HepG2 (cell line): Measurements from ENCODE around the gene DUSP8. TPM values are rescaled to one million over a fixed set of nuclear protein-coding genes. Genes with fewer than 3 reads are reported as not detected.

ENCODE experiments used
- DNMT1 ChIP-seq: sonication (generic); formaldehyde crosslinking; IDR thresholded peaks from 2 replicates; pipeline ENCODE4 v1.5.1; 2020; ENCODE audit warnings: mild to moderate bottlenecking, missing genetic modification reagents
- JUN ChIP-seq: sonication (generic); formaldehyde crosslinking; IDR thresholded peaks from 2 replicates; pipeline ENCODE4 v1.4.0; 2020; ENCODE audit warnings: mild to moderate bottlenecking, missing genetic modification reagents
- MAZ ChIP-seq, 2 experiments: sonication (generic) in 1 of 2; formaldehyde crosslinking in 1 of 2; IDR thresholded peaks; 2 replicates each; pipeline versions ENCODE4 v1.5.0 to v1.6.1; 2012 to 2020; ENCODE audit warnings: low read depth in 2 of 2, mild to moderate bottlenecking in 2 of 2, borderline replicate concordance in 1 of 2, improper control_type of control experiment in 1 of 2, low read length in 1 of 2, missing genetic modification reagents in 1 of 2, moderate library complexity in 1 of 2
- PAXIP1 ChIP-seq: sonication (generic); formaldehyde crosslinking; conservative IDR thresholded peaks from 2 replicates; pipeline ENCODE4 v1.4.0; 2020; ENCODE audit warnings: mild to moderate bottlenecking, missing genetic modification reagents, moderate library complexity
- PTBP1 ChIP-seq: fragments of 200-400 bp; formaldehyde crosslinking; IDR thresholded peaks from 2 replicates; pipeline ENCODE4 v1.6.1; 2018; ENCODE audit warnings: low read length, low read depth; ENCODE audit not compliant: poor library complexity, severe bottlenecking
- RBFOX2 ChIP-seq: fragments of 200-400 bp; formaldehyde crosslinking; IDR thresholded peaks from 2 replicates; pipeline ENCODE4 v1.6.1; 2017; ENCODE audit warnings: low read depth, mild to moderate bottlenecking, low read length
- SMYD3 ChIP-seq: sonication (generic); formaldehyde crosslinking; IDR thresholded peaks from 2 replicates; pipeline ENCODE4 v1.8.1; 2023; ENCODE audit warnings: mild to moderate bottlenecking, missing genetic modification reagents
- UBTF ChIP-seq: sonication (generic); formaldehyde crosslinking; IDR thresholded peaks from 2 replicates; pipeline ENCODE4 v1.4.0; 2020; ENCODE audit warnings: mild to moderate bottlenecking, missing genetic modification reagents
- ZFP36 ChIP-seq: fragments of 150-350 bp; IDR thresholded peaks from 2 replicates; pipeline ENCODE4 v1.6.1; 2018; ENCODE audit warnings: borderline replicate concordance, low read length, low read depth; ENCODE audit not compliant: partially characterized antibody
- ZFX ChIP-seq: sonication (generic); formaldehyde crosslinking; IDR thresholded peaks from 2 replicates; pipeline ENCODE4 v1.4.0; 2020; ENCODE audit warnings: mild to moderate bottlenecking, low read depth, missing genetic modification reagents, moderate library complexity
- ZNF281 ChIP-seq: sonication (generic); formaldehyde crosslinking; IDR thresholded peaks from 2 replicates; pipeline ENCODE4 v1.4.0; 2020; ENCODE audit warnings: missing genetic modification reagents, borderline replicate concordance
- ZNF333 ChIP-seq: sonication (generic); formaldehyde crosslinking; IDR thresholded peaks from 2 replicates; pipeline ENCODE4 v1.4.0; 2020; ENCODE audit warnings: mild to moderate bottlenecking, missing genetic modification reagents, borderline replicate concordance
- ZNF468 ChIP-seq: sonication (generic); formaldehyde crosslinking; IDR thresholded peaks from 2 replicates; pipeline ENCODE4 v1.8.0; 2022; ENCODE audit warnings: mild to moderate bottlenecking, moderate library complexity, missing genetic modification reagents
- ZNF616 ChIP-seq: sonication (generic); formaldehyde crosslinking; IDR thresholded peaks from 2 replicates; pipeline ENCODE4 v1.5.0; 2020; ENCODE audit warnings: low read depth, mild to moderate bottlenecking, missing genetic modification reagents
- ZNF777 ChIP-seq: sonication (generic); formaldehyde crosslinking; IDR thresholded peaks from 2 replicates; pipeline ENCODE4 v1.4.0; 2020; ENCODE audit warnings: missing genetic modification reagents
- polyA plus RNA-seq, 8 experiments: library from polyadenylated mRNA; depleted of rRNA in 3 of 8; stranded (reverse) in 7 of 8; unstranded in 1 of 8; fragments of >200 nt; fragmentation: Illumina TruSeq in 4 of 8; extraction: Trizol in 4 of 8; gene quantifications; 2 replicates each; pipeline versions ENCODE4 v1.2.1 to v1.2.3, GENCODE V29; 2011 to 2016; ENCODE audit warnings: low read depth in 4 of 8, missing spikeins in 1 of 8, mixed read lengths in 1 of 8; ENCODE audit not compliant: insufficient read depth in 1 of 8
- total RNA-seq, 5 experiments: library from RNA; depleted of rRNA; stranded (reverse); fragments of >200 nt; fragmentation: Illumina TruSeq; extraction: Trizol; gene quantifications; 2 replicates each; pipeline ENCODE4 v1.2.3, GENCODE V29; 2016; ENCODE audit warnings: low read depth in 1 of 5
- TF ChIP-seq, protein P1 (sequence below): sonication (generic); formaldehyde crosslinking; IDR thresholded peaks from 2 replicates; pipeline ENCODE4 v1.9.0; 2022; ENCODE audit warnings: missing genetic modification reagents, mild to moderate bottlenecking, borderline replicate concordance

The DUSP8 gene
- total and polyA plus RNA-seq, 2 of the 13 experiments (the other 11 are each of a cell fraction or from before 2014, with no cell fraction given) = 1.8 to 8.0 TPM

GRCh38 chr11:1572197-1573076 is at the start of gene DUSP8 (continued):
- TF ChIP-seq ZNF468 (0 out of 2 replicates have a peak, but pooled peaks have one; percentile 36), JUN (CRISPR knock-in tag) (peak; percentile 74), ZFX (peak; percentile 52), UBTF (CRISPR knock-in tag) (peak; percentile 35; the same call in 1 of the 2 replicates), SMYD3 (CRISPR knock-in tag) (no peak), ZFP36 (peak; percentile 53), MAZ (IDR thresholded peaks at IDR 0.05; ENCODE audit: borderline replicate concordance, low read depth, low read length) (no peak), MAZ (CRISPR knock-in tag; IDR thresholded peaks at IDR 0.05; ENCODE audit: low read depth) (0 out of 2 replicates have a peak, but pooled peaks have one; percentile 45), ZNF333 (CRISPR knock-in tag) (no peak), ZNF281 (0 out of 2 replicates have a peak, but pooled peaks have one; percentile 13), DNMT1 (no peak), PAXIP1 (CRISPR knock-in tag) (peak; percentile 38), ZNF777 (CRISPR knock-in tag) (peak; percentile 91), RBFOX2 (peak; percentile 39; the same call in 1 of the 2 replicates), PTBP1 (peak; percentile 88), ZNF616 (CRISPR knock-in tag) (no peak)
- TF ChIP-seq, protein P1, sequence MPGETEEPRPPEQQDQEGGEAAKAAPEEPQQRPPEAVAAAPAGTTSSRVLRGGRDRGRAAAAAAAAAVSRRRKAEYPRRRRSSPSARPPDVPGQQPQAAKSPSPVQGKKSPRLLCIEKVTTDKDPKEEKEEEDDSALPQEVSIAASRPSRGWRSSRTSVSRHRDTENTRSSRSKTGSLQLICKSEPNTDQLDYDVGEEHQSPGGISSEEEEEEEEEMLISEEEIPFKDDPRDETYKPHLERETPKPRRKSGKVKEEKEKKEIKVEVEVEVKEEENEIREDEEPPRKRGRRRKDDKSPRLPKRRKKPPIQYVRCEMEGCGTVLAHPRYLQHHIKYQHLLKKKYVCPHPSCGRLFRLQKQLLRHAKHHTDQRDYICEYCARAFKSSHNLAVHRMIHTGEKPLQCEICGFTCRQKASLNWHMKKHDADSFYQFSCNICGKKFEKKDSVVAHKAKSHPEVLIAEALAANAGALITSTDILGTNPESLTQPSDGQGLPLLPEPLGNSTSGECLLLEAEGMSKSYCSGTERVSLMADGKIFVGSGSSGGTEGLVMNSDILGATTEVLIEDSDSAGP (CRISPR knock-in tag) = peak; percentile 97
